ENCODE results near the gene ZCCHC7. TPM values are rescaled to one million over a fixed set of nuclear protein-coding genes. Genes with fewer than 3 reads are reported as not detected.

ZCCHC7 gene
- total and polyA plus RNA-seq, 2 experiments from 2014 or later = 29.8 to 38.8 TPM

- Mint-ChIP-seq H3K36me3 (ENCODE audit: low read depth) (no peaks in the 10 kb centered on the region), H3K27ac (no peak overlapping the region), H3K4me3 (no peak overlapping the region), H3K9me3 (no peaks in the 10 kb centered on the region), H3K27me3 (ENCODE audit: insufficient read depth, low read depth, poor library complexity) (no peaks in the 10 kb centered on the region), H3K4me1 (peaks cover 16% of the 10 kb centered on the region)
- Histone ChIP-seq H3K9me2 (ENCODE audit: insufficient read depth) (no peaks in the 10 kb centered on the region), H3K4me2 (no peak overlapping the region), H3K27me3 (ENCODE audit: insufficient read depth) (no peaks in the 10 kb centered on the region), H2AFZ (no peak overlapping the region), H3K27ac (ENCODE audit: low read depth) (no peak overlapping the region), H3K4me1 (ENCODE audit: insufficient read depth) (no peaks in the 10 kb centered on the region), H3F3A (replicated peaks; ENCODE audit: low read depth) (no peaks in the 10 kb centered on the region), H3K36me3 (ENCODE audit: insufficient read depth) (no peaks in the 10 kb centered on the region), H4K20me1 (replicated peaks; ENCODE audit: insufficient read depth) (no peaks in the 10 kb centered on the region), H3K4me3 (no peak overlapping the region), H3K79me2 (replicated peaks; ENCODE audit: insufficient read depth) (peaks cover 5% of the 10 kb centered on the region)
- no peak for ATAC-seq
- DNase-seq (ENCODE audit: low spot score) = no peak
- TF ChIP-seq NANOG (IDR thresholded peaks at IDR 0.05; ENCODE audit: borderline replicate concordance) (no peak), STAT1 (IDR thresholded peaks at IDR 0.05; ENCODE audit: unreplicated experiment) (no peak), ZNF331 (CRISPR knock-in tag; IDR thresholded peaks at IDR 0.05; ENCODE audit: low read depth) (no peak)
These were observed 96.8 kb downstream of the ZCCHC7 start for GRCh38 chr9:37217161-37217560.

- Mint-ChIP-seq H3K36me3 (ENCODE audit: low read depth) (no peaks in the 10 kb centered on the region), H3K27me3 (ENCODE audit: insufficient read depth, low read depth, poor library complexity) (no peaks in the 10 kb centered on the region), H3K4me3 (no peak overlapping the region), H3K4me1 (peaks cover 19% of the 10 kb centered on the region), H3K27ac (no peak overlapping the region), H3K9me3 (no peaks in the 10 kb centered on the region)
- Histone ChIP-seq H3K36me3 (ENCODE audit: insufficient read depth) (no peaks in the 10 kb centered on the region), H3K27me3 (ENCODE audit: insufficient read depth) (no peaks in the 10 kb centered on the region), H3K4me2 (no peak overlapping the region), H3F3A (replicated peaks; ENCODE audit: low read depth) (no peaks in the 10 kb centered on the region), H3K27ac (ENCODE audit: low read depth) (no peak overlapping the region), H2AFZ (no peak overlapping the region), H3K4me3 (no peak overlapping the region), H3K4me1 (ENCODE audit: insufficient read depth) (no peaks in the 10 kb centered on the region), H3K79me2 (replicated peaks; ENCODE audit: insufficient read depth) (peaks cover 5% of the 10 kb centered on the region), H3K9me2 (ENCODE audit: insufficient read depth) (no peaks in the 10 kb centered on the region), H4K20me1 (replicated peaks; ENCODE audit: insufficient read depth) (no peaks in the 10 kb centered on the region)
- TF ChIP-seq NANOG (IDR thresholded peaks at IDR 0.05; ENCODE audit: borderline replicate concordance) = no peak
- ATAC-seq (no peak), DNase-seq (ENCODE audit: low spot score) (no peak)
These were observed 98.5 kb downstream of the ZCCHC7 start for GRCh38 chr9:37218800-37219425.

- Histone ChIP-seq H3F3A (replicated peaks; ENCODE audit: low read depth) (no peaks in the 10 kb centered on the region), H3K9me2 (ENCODE audit: insufficient read depth) (no peaks in the 10 kb centered on the region), H3K4me2 (no peak overlapping the region), H2AFZ (no peak overlapping the region), H4K20me1 (replicated peaks; ENCODE audit: insufficient read depth) (no peaks in the 10 kb centered on the region), H3K4me3 (no peak overlapping the region), H3K27ac (ENCODE audit: low read depth) (no peak overlapping the region), H3K27me3 (ENCODE audit: insufficient read depth) (no peaks in the 10 kb centered on the region), H3K36me3 (ENCODE audit: insufficient read depth) (no peaks in the 10 kb centered on the region), H3K79me2 (replicated peaks; ENCODE audit: insufficient read depth) (peaks cover 5% of the 10 kb centered on the region), H3K4me1 (ENCODE audit: insufficient read depth) (peaks cover 16% of the 10 kb centered on the region)
- H3K27me3 Mint-ChIP-seq (ENCODE audit: insufficient read depth, low read depth, poor library complexity) = no peaks in the 10 kb centered on the region
- peaks cover 21% of the 10 kb centered on the region for H3K4me1 Mint-ChIP-seq
- H3K27ac Mint-ChIP-seq = no peak overlapping the region
- H3K4me3 Mint-ChIP-seq = no peak overlapping the region
- H3K9me3 Mint-ChIP-seq = no peaks in the 10 kb centered on the region
- no peak for TF ChIP-seq POLR2AphosphoS5 (IDR thresholded peaks at IDR 0.05; ENCODE audit: low read depth)
- DNase-seq (ENCODE audit: low spot score) (no peak), ATAC-seq (no peak)
- H3K36me3 Mint-ChIP-seq (ENCODE audit: low read depth) = no peaks in the 10 kb centered on the region
These were observed 100.6 kb downstream of the ZCCHC7 start for GRCh38 chr9:37220971-37221370.

- H3K4me1 ChIP-seq (ENCODE audit: insufficient read depth) = peaks cover 21% of the 10 kb centered on the region
- no peaks in the 10 kb centered on the region for H4K20me1 ChIP-seq (replicated peaks; ENCODE audit: insufficient read depth)
- Mint-ChIP-seq H3K27ac (no peak overlapping the region), H3K27me3 (ENCODE audit: insufficient read depth, low read depth, poor library complexity) (no peaks in the 10 kb centered on the region), H3K4me3 (no peak overlapping the region), H3K36me3 (ENCODE audit: low read depth) (no peaks in the 10 kb centered on the region), H3K9me3 (no peaks in the 10 kb centered on the region), H3K4me1 (peaks cover 27% of the 10 kb centered on the region)
- no peaks in the 10 kb centered on the region for H3K27me3 ChIP-seq (ENCODE audit: insufficient read depth)
- H3K9me2 ChIP-seq (ENCODE audit: insufficient read depth) = no peaks in the 10 kb centered on the region
- no peak overlapping the region for H3K4me2 ChIP-seq
- H3K79me2 ChIP-seq (replicated peaks; ENCODE audit: insufficient read depth) = peaks cover 5% of the 10 kb centered on the region
- no peak overlapping the region for H3K27ac ChIP-seq (ENCODE audit: low read depth)
- H3K36me3 ChIP-seq (ENCODE audit: insufficient read depth) = no peaks in the 10 kb centered on the region
- H2AFZ ChIP-seq = no peak overlapping the region
- no peak overlapping the region for H3K4me3 ChIP-seq
- ATAC-seq = no peak
- DNase-seq (ENCODE audit: low spot score) = no peak
- H3F3A ChIP-seq (replicated peaks; ENCODE audit: low read depth) = no peaks in the 10 kb centered on the region
- no peak for TF ChIP-seq NANOG (IDR thresholded peaks at IDR 0.05; ENCODE audit: borderline replicate concordance)
- no peak for TF ChIP-seq CREB1 (CRISPR knock-in tag; IDR thresholded peaks at IDR 0.05; ENCODE audit: low read depth)
- no peak for TF ChIP-seq CTCF (conservative IDR thresholded peaks at IDR 0.05; ENCODE audit: low read depth in 2 of 2)
- TF ChIP-seq JUNB (IDR thresholded peaks at IDR 0.05; ENCODE audit: unreplicated experiment) = no peak
- TF ChIP-seq EZH2phosphoT487 (IDR thresholded peaks at IDR 0.05; ENCODE audit: unreplicated experiment) = no peak
- no peak for TF ChIP-seq EZH2 (IDR thresholded peaks at IDR 0.05; ENCODE audit: low read depth, unreplicated experiment)
- TF ChIP-seq ETS1 (IDR thresholded peaks at IDR 0.05) = no peak
- TF ChIP-seq ZNF331 (CRISPR knock-in tag; IDR thresholded peaks at IDR 0.05; ENCODE audit: low read depth) = no peak
These were observed 101.2 kb downstream of the ZCCHC7 start for GRCh38 chr9:37221489-37222106.
